Measurements from ENCODE around the gene DLGAP4. TPM values are rescaled to one million over a fixed set of nuclear protein-coding genes. Genes with fewer than 3 reads are reported as not detected.

Gene DLGAP4
- total and polyA plus RNA-seq, 2 of the 8 experiments (the other 6 are each of a cell fraction or from before 2014, with no cell fraction given), result 41.2 to 57.2 TPM

DNA sequence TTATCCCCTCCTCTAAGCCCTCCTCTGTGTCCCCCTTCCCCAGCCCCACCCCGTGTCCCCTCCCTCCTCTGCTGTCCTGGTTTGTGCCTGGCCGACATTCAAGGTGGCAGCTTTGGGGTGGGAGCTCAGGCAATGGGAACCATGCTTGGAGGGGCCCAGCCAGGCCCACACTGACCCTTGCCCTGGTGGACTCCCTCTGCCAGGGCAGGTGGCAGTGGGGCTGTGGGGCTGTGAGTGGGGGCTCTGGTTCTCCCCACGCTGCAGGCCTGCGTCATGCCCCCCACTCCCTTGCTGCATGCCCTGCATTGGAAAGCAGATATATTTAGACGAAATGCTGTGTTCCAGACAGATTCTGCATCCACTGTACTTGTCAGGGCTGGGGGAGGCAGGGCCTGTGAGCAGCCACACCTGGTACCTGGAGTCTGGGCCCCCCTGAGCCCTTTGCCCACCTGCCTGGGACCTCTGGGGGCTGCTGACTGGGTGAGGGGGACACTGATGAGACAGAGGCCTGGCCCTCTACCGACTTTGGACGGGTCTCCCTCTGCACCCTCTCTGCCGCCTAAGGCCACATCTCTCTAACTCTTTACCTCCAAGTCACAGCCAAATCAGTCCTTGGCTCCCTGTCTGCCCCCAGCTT is 14.2 kb downstream of the DLGAP4 start (continued):
- TF ChIP-seq, protein P1, sequence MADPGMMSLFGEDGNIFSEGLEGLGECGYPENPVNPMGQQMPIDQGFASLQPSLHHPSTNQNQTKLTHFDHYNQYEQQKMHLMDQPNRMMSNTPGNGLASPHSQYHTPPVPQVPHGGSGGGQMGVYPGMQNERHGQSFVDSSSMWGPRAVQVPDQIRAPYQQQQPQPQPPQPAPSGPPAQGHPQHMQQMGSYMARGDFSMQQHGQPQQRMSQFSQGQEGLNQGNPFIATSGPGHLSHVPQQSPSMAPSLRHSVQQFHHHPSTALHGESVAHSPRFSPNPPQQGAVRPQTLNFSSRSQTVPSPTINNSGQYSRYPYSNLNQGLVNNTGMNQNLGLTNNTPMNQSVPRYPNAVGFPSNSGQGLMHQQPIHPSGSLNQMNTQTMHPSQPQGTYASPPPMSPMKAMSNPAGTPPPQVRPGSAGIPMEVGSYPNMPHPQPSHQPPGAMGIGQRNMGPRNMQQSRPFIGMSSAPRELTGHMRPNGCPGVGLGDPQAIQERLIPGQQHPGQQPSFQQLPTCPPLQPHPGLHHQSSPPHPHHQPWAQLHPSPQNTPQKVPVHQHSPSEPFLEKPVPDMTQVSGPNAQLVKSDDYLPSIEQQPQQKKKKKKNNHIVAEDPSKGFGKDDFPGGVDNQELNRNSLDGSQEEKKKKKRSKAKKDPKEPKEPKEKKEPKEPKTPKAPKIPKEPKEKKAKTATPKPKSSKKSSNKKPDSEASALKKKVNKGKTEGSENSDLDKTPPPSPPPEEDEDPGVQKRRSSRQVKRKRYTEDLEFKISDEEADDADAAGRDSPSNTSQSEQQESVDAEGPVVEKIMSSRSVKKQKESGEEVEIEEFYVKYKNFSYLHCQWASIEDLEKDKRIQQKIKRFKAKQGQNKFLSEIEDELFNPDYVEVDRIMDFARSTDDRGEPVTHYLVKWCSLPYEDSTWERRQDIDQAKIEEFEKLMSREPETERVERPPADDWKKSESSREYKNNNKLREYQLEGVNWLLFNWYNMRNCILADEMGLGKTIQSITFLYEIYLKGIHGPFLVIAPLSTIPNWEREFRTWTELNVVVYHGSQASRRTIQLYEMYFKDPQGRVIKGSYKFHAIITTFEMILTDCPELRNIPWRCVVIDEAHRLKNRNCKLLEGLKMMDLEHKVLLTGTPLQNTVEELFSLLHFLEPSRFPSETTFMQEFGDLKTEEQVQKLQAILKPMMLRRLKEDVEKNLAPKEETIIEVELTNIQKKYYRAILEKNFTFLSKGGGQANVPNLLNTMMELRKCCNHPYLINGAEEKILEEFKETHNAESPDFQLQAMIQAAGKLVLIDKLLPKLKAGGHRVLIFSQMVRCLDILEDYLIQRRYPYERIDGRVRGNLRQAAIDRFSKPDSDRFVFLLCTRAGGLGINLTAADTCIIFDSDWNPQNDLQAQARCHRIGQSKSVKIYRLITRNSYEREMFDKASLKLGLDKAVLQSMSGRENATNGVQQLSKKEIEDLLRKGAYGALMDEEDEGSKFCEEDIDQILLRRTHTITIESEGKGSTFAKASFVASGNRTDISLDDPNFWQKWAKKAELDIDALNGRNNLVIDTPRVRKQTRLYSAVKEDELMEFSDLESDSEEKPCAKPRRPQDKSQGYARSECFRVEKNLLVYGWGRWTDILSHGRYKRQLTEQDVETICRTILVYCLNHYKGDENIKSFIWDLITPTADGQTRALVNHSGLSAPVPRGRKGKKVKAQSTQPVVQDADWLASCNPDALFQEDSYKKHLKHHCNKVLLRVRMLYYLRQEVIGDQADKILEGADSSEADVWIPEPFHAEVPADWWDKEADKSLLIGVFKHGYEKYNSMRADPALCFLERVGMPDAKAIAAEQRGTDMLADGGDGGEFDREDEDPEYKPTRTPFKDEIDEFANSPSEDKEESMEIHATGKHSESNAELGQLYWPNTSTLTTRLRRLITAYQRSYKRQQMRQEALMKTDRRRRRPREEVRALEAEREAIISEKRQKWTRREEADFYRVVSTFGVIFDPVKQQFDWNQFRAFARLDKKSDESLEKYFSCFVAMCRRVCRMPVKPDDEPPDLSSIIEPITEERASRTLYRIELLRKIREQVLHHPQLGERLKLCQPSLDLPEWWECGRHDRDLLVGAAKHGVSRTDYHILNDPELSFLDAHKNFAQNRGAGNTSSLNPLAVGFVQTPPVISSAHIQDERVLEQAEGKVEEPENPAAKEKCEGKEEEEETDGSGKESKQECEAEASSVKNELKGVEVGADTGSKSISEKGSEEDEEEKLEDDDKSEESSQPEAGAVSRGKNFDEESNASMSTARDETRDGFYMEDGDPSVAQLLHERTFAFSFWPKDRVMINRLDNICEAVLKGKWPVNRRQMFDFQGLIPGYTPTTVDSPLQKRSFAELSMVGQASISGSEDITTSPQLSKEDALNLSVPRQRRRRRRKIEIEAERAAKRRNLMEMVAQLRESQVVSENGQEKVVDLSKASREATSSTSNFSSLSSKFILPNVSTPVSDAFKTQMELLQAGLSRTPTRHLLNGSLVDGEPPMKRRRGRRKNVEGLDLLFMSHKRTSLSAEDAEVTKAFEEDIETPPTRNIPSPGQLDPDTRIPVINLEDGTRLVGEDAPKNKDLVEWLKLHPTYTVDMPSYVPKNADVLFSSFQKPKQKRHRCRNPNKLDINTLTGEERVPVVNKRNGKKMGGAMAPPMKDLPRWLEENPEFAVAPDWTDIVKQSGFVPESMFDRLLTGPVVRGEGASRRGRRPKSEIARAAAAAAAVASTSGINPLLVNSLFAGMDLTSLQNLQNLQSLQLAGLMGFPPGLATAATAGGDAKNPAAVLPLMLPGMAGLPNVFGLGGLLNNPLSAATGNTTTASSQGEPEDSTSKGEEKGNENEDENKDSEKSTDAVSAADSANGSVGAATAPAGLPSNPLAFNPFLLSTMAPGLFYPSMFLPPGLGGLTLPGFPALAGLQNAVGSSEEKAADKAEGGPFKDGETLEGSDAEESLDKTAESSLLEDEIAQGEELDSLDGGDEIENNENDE (IDR thresholded peaks at IDR 0.05; ENCODE audit: insufficient replicate concordance, low read length), result no peak
- TF ChIP-seq RBBP5 (IDR thresholded peaks at IDR 0.05; ENCODE audit: borderline replicate concordance, low read depth, low read length) (no peak), TAF7 (optimal IDR thresholded peaks at IDR 0.05; ENCODE audit: borderline replicate concordance, low read depth, low read length) (no peak), BCL11A (IDR thresholded peaks at IDR 0.05; ENCODE audit: low read depth in 2 of 2, low read length in 2 of 2) (no peak), NRF1 (IDR thresholded peaks at IDR 0.05; ENCODE audit: low read depth, low read length) (no peak), ZNF274 (IDR thresholded peaks at IDR 0.05; ENCODE audit: borderline replicate concordance, extremely low read depth, low read length) (no peak), HDAC2 (IDR thresholded peaks at IDR 0.05; ENCODE audit: borderline replicate concordance in 1 of 2, low read depth in 2 of 2, low read length in 2 of 2) (no peak)
- TF ChIP-seq, protein P2, sequence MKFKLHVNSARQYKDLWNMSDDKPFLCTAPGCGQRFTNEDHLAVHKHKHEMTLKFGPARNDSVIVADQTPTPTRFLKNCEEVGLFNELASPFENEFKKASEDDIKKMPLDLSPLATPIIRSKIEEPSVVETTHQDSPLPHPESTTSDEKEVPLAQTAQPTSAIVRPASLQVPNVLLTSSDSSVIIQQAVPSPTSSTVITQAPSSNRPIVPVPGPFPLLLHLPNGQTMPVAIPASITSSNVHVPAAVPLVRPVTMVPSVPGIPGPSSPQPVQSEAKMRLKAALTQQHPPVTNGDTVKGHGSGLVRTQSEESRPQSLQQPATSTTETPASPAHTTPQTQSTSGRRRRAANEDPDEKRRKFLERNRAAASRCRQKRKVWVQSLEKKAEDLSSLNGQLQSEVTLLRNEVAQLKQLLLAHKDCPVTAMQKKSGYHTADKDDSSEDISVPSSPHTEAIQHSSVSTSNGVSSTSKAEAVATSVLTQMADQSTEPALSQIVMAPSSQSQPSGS (IDR thresholded peaks at IDR 0.05; ENCODE audit: low read length), result no peak

All from H1 (cell line).